ENCODE measurements around the gene STEAP1B. TPM values are rescaled to one million over a fixed set of nuclear protein-coding genes. Genes with fewer than 3 reads are reported as not detected.

STEAP1B gene
- total and polyA plus RNA-seq, 2 donors (not counting 3 experiments of a cell fraction or from before 2014, with no cell fraction given), result 32.2 to 46.1 TPM

DNA sequence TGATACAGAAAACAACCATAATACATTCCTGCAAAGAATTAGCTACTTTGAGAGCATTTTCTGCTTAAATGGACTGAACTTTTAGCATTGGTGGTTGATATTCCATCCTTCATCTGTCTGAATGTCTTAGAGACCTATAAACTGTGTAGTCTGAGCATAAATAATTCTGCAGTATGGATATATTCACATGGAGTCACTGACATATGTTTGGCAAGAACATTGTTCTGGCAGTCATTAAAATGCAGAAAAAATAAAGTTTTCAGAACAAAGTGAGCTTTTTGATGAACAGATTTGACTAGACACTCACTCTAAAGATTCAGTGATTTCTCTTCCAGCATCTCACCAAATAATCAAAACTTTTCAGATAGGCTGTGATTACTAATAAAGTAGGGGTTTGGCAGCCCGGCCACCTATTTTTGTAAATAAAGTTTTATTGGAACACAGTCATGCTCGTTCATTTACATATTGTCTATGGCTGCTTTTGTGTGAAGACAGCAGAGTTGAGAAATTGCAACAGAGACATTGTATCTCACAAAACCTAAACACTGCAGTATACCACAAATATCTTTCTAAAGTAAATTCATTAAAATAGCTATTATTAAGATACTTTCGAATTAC, 98.9 kb downstream of the STEAP1B start:
- H3K79me2 ChIP-seq (ENCODE audit: control insufficient read depth, insufficient read depth, low read length), result no peaks in the 10 kb centered on the region
- H3K4me2 ChIP-seq (ENCODE audit: insufficient read depth, low read length), result no peak overlapping the region
- ChIA-PET POLR2A (no interaction called here), CTCF (interaction anchor here (0.8 to 2.3 kb wide), 12 partner anchors 9 to 298 kb away, joined by 3 to 8 read pairs (median 4); no protein-coding TSS in a partner anchor)
- dilution Hi-C loops (cut with MboI; ENCODE audit: extremely low pct_ligation_motif_present, low sequenced_read_pairs), result no loop called here
- no peaks in the 10 kb centered on the region for H3K36me3 ChIP-seq (ENCODE audit: control insufficient read depth in 2 of 2, extremely low read depth in 1 of 2, insufficient read depth in 2 of 2, low read length in 2 of 2)
- no peak overlapping the region for H3K9ac ChIP-seq (replicated peaks; ENCODE audit: extremely low read depth, insufficient read depth, low read length)
- TF ChIP-seq, protein P1, sequence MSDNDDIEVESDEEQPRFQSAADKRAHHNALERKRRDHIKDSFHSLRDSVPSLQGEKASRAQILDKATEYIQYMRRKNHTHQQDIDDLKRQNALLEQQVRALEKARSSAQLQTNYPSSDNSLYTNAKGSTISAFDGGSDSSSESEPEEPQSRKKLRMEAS (IDR thresholded peaks at IDR 0.05; ENCODE audit: insufficient read depth, insufficient read length), result no peak
- TF ChIP-seq, protein P2, sequence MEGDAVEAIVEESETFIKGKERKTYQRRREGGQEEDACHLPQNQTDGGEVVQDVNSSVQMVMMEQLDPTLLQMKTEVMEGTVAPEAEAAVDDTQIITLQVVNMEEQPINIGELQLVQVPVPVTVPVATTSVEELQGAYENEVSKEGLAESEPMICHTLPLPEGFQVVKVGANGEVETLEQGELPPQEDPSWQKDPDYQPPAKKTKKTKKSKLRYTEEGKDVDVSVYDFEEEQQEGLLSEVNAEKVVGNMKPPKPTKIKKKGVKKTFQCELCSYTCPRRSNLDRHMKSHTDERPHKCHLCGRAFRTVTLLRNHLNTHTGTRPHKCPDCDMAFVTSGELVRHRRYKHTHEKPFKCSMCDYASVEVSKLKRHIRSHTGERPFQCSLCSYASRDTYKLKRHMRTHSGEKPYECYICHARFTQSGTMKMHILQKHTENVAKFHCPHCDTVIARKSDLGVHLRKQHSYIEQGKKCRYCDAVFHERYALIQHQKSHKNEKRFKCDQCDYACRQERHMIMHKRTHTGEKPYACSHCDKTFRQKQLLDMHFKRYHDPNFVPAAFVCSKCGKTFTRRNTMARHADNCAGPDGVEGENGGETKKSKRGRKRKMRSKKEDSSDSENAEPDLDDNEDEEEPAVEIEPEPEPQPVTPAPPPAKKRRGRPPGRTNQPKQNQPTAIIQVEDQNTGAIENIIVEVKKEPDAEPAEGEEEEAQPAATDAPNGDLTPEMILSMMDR (IDR thresholded peaks at IDR 0.05; ENCODE audit: extremely low read depth in 1 of 2, insufficient read depth in 1 of 2, low read depth in 1 of 2, low read length in 2 of 2), result no peak
- TF ChIP-seq POLR2AphosphoS5 (IDR thresholded peaks at IDR 0.05; ENCODE audit: insufficient read depth, low read depth, low read length) (no peak), MYC (IDR thresholded peaks at IDR 0.05; ENCODE audit: low read depth, low read length) (no peak), JUN (IDR thresholded peaks at IDR 0.05; ENCODE audit: borderline replicate concordance, insufficient read depth, insufficient read length, low read depth) (no peak), POLR2A (IDR thresholded peaks at IDR 0.05; ENCODE audit: low read depth, low read length) (no peak), FOS (IDR thresholded peaks at IDR 0.05; ENCODE audit: borderline replicate concordance, insufficient read depth, low read length) (no peak), GATA2 (IDR thresholded peaks at IDR 0.05; ENCODE audit: insufficient read depth, insufficient read length, low read depth, low read length) (no peak), EZH2 (IDR thresholded peaks at IDR 0.05; ENCODE audit: borderline replicate concordance, low read depth, low read length, severe bottlenecking) (no peak)
- H4K20me1 ChIP-seq (replicated peaks; ENCODE audit: control insufficient read depth, extremely low read depth, insufficient read depth, low read length), result no peaks in the 10 kb centered on the region
- intact Hi-C loops (cut with micrococcal nuclease), result no loop called here
- no peak for DNase-seq (ENCODE audit: low read depth, low spot score)
- H3K9me3 ChIP-seq (replicated peaks; ENCODE audit: control insufficient read depth, insufficient read depth, low read length), result no peaks in the 10 kb centered on the region
- H3K27ac ChIP-seq (ENCODE audit: insufficient read depth, low read depth, low read length), result no peak overlapping the region
- no peak overlapping the region for H3K4me3 ChIP-seq (replicated peaks in 1 of 3; ENCODE audit: insufficient read depth in 1 of 3, low read depth in 1 of 3, low read length in 3 of 3)
- no TSS peak for BruUV-seq (replicated peaks)
- no peaks in the 10 kb centered on the region for H3K9me1 ChIP-seq (replicated peaks; ENCODE audit: control insufficient read depth, extremely low read depth, insufficient read depth, low read length)
- no peaks in the 10 kb centered on the region for H3K27me3 ChIP-seq (ENCODE audit: control insufficient read depth in 2 of 2, insufficient read depth in 2 of 2, low read length in 2 of 2)
- no peak for FAIRE-seq
- H2AFZ ChIP-seq (ENCODE audit: low read depth, low read length), result no peak overlapping the region
- H3K4me1 ChIP-seq (ENCODE audit: control insufficient read depth, extremely low read depth, insufficient read depth, low read length), result peaks cover 5% of the 10 kb centered on the region
